GOT3 (cell line): Measurements from ENCODE around the gene RUFY1.
A peak's percentile ranks its signal among the peaks of the same experiment; 100 is the strongest.
"Not testable (repeated sequence)": the region's sequence is repeated elsewhere in the genome, so short reads cannot be mapped to it uniquely, and the experiment has no call there.

Experiments used
- DNase-seq: peaks from one replicate; lab custom pipeline; 2025; ENCODE audit warnings: mixed read lengths; lab: John Stamatoyannopoulos, UW

The RUFY1 gene

GRCh38 chr5:179536676-179537075 is 13.7 kb upstream of the RUFY1 start:
- no peak for DNase-seq

GRCh38 chr5:179542170-179542569 is 8.2 kb upstream of the RUFY1 start:
- no peak for DNase-seq

- DNase-seq, result not testable (repeated sequence)
Observed at GRCh38 chr5:179543275-179543674, 7.1 kb upstream of the RUFY1 start.

GRCh38 chr5:179553006-179553405 is 2.7 kb downstream of the RUFY1 start:
- no peak for DNase-seq

- DNase-seq, result no peak
Observed at GRCh38 chr5:179553875-179554274, 3.5 kb downstream of the RUFY1 start.

GRCh38 chr5:179554981-179555380 is 4.6 kb downstream of the RUFY1 start:
- DNase-seq, result no peak

- DNase-seq, result not testable (repeated sequence)
Observed at GRCh38 chr5:179558261-179558799, 8.0 kb downstream of the RUFY1 start.

- no peak for DNase-seq
Observed at GRCh38 chr5:179558932-179559283, 8.6 kb downstream of the RUFY1 start.

GRCh38 chr5:179559284-179560252 is 9.2 kb downstream of the RUFY1 start:
- peak; percentile 95 for DNase-seq

GRCh38 chr5:179564526-179564925 is 14.2 kb downstream of the RUFY1 start:
- DNase-seq, result no peak

- no peak for DNase-seq
Observed at GRCh38 chr5:179568721-179569120, 18.4 kb downstream of the RUFY1 start.

- DNase-seq, result no peak
Observed at GRCh38 chr5:179572386-179572785, 22.0 kb downstream of the RUFY1 start.

- DNase-seq, result no peak
Observed at GRCh38 chr5:179577286-179577960, 27.1 kb downstream of the RUFY1 start.

- no peak for DNase-seq
Observed at GRCh38 chr5:179585941-179586401, 35.6 kb downstream of the RUFY1 start.

GRCh38 chr5:179588166-179588565 is 37.8 kb downstream of the RUFY1 start:
- no peak for DNase-seq

GRCh38 chr5:179595916-179596315 is 45.6 kb downstream of the RUFY1 start:
- no peak for DNase-seq

- no peak for DNase-seq
Observed at GRCh38 chr5:179596421-179596820, 46.1 kb downstream of the RUFY1 start.

- DNase-seq, result no peak
Observed at GRCh38 chr5:179599100-179599499, 48.7 kb downstream of the RUFY1 start.

GRCh38 chr5:179599566-179599965 is 49.2 kb downstream of the RUFY1 start:
- no peak for DNase-seq

- no peak for DNase-seq
Observed at GRCh38 chr5:179599973-179600372, 49.6 kb downstream of the RUFY1 start.

- DNase-seq, result no peak
Observed at GRCh38 chr5:179601871-179602625, 51.7 kb downstream of the RUFY1 start.

GRCh38 chr5:179603308-179603707 is 53.0 kb downstream of the RUFY1 start:
- DNase-seq, result no peak
